RCC 7860 (cell line): ENCODE data around the gene ZNF839.

Experiments
- DNase-seq: peaks from one replicate; pipeline ENCODE4 v3.0.0-alpha.2; 2015; ENCODE audit warnings: low spot score
- FAIRE-seq: peaks from 2 replicates; lab custom pipeline; 2012; peaks lifted over from hg19 to GRCh38; lab: Jason Lieb, UNC

ZNF839 gene

GRCh38 chr14:102371361-102371760, 51.8 kb downstream of the ZNF839 start:
- DNase-seq (no peak), FAIRE-seq (no peak)

- DNase-seq (no peak), FAIRE-seq (no peak)
These were observed 53.6 kb downstream of the ZNF839 start for GRCh38 chr14:102373110-102373509.

GRCh38 chr14:102374264-102374663, 54.7 kb downstream of the ZNF839 start:
- DNase-seq (no peak), FAIRE-seq (no peak)

GRCh38 chr14:102375119-102375518, 55.6 kb downstream of the ZNF839 start:
- DNase-seq (no peak), FAIRE-seq (no peak)

- DNase-seq (no peak), FAIRE-seq (no peak)
These were observed 58.1 kb downstream of the ZNF839 start for GRCh38 chr14:102377696-102378095.

GRCh38 chr14:102378830-102379229, 59.3 kb downstream of the ZNF839 start:
- DNase-seq = no peak
- FAIRE-seq = no peak

- DNase-seq = no peak
- no peak for FAIRE-seq
These were observed 67.5 kb downstream of the ZNF839 start for GRCh38 chr14:102387086-102387485.

- FAIRE-seq (no peak), DNase-seq (no peak)
These were observed 69.7 kb downstream of the ZNF839 start for GRCh38 chr14:102389246-102389645.

- FAIRE-seq (no peak), DNase-seq (no peak)
These were observed 70.7 kb downstream of the ZNF839 start for GRCh38 chr14:102390064-102390855.
